ENCODE measurements around the gene KCP.

KCP gene

GRCh38 chr7:128838109-128838779 lies 72.3 kb downstream of the KCP start:
- Histone ChIP-seq H3K4me1 (ENCODE audit: control insufficient read depth, insufficient read depth, low read length) (peaks cover 8% of the 10 kb centered on the region), H3K27me3 (ENCODE audit: control insufficient read depth, insufficient read depth, low read length, poor library complexity, severe bottlenecking) (no peaks in the 10 kb centered on the region), H3K9me3 (ENCODE audit: control insufficient read depth, low read length) (no peaks in the 10 kb centered on the region), H3K4me3 (ENCODE audit: insufficient read depth, low read depth, low read length) (no peak overlapping the region), H3K27ac (ENCODE audit: insufficient read depth, low read depth, low read length, poor library complexity, severe bottlenecking) (no peak overlapping the region), H3K36me3 (ENCODE audit: control insufficient read depth, insufficient read depth, low read length) (peaks cover 6% of the 10 kb centered on the region)
- WGBS, 2 experiments = 95% methylated on average over 22 of the region's 22 CpGs

GRCh38 chr7:128837521-128837921 lies 73.0 kb downstream of the KCP start:
- Histone ChIP-seq H3K9me3 (ENCODE audit: control insufficient read depth, low read length) (no peaks in the 10 kb centered on the region), H3K27ac (ENCODE audit: insufficient read depth, low read depth, low read length, poor library complexity, severe bottlenecking) (no peak overlapping the region), H3K4me1 (ENCODE audit: control insufficient read depth, insufficient read depth, low read length) (peaks cover 15% of the 10 kb centered on the region), H3K27me3 (ENCODE audit: control insufficient read depth, insufficient read depth, low read length, poor library complexity, severe bottlenecking) (no peaks in the 10 kb centered on the region), H3K36me3 (ENCODE audit: control insufficient read depth, insufficient read depth, low read length) (peaks cover 6% of the 10 kb centered on the region), H3K4me3 (ENCODE audit: insufficient read depth, low read depth, low read length) (no peak overlapping the region)
- 96% methylated on average over 16 of the region's 16 CpGs for WGBS, 2 experiments

- Histone ChIP-seq H3K27me3 (ENCODE audit: control insufficient read depth, insufficient read depth, low read length, poor library complexity, severe bottlenecking) (no peaks in the 10 kb centered on the region), H3K9me3 (ENCODE audit: control insufficient read depth, low read length) (no peaks in the 10 kb centered on the region), H3K4me1 (ENCODE audit: control insufficient read depth, insufficient read depth, low read length) (peaks cover 21% of the 10 kb centered on the region), H3K36me3 (ENCODE audit: control insufficient read depth, insufficient read depth, low read length) (peaks cover 6% of the 10 kb centered on the region), H3K27ac (ENCODE audit: insufficient read depth, low read depth, low read length, poor library complexity, severe bottlenecking) (no peak overlapping the region), H3K4me3 (ENCODE audit: insufficient read depth, low read depth, low read length) (no peak overlapping the region)
- 94 to 96% methylated on average over 14 of the region's 14 CpGs for WGBS, 2 experiments
These were observed 73.7 kb downstream of the KCP start for GRCh38 chr7:128836729-128837348.

- Histone ChIP-seq H3K9me3 (ENCODE audit: control insufficient read depth, low read length) (no peaks in the 10 kb centered on the region), H3K27me3 (ENCODE audit: control insufficient read depth, insufficient read depth, low read length, poor library complexity, severe bottlenecking) (peaks cover 3% of the 10 kb centered on the region), H3K36me3 (ENCODE audit: control insufficient read depth, insufficient read depth, low read length) (peaks cover 2% of the 10 kb centered on the region), H3K4me1 (ENCODE audit: control insufficient read depth, insufficient read depth, low read length) (peaks cover 24% of the 10 kb centered on the region), H3K4me3 (ENCODE audit: insufficient read depth, low read depth, low read length) (no peak overlapping the region), H3K27ac (ENCODE audit: insufficient read depth, low read depth, low read length, poor library complexity, severe bottlenecking) (no peak overlapping the region)
- 92% methylated on average over 14 of the region's 14 CpGs for WGBS, 2 experiments
These were observed 74.5 kb downstream of the KCP start for GRCh38 chr7:128835790-128836641.

- no peaks in the 10 kb centered on the region for H3K36me3 ChIP-seq (ENCODE audit: control insufficient read depth, insufficient read depth, low read length)
- H3K27me3 ChIP-seq (ENCODE audit: control insufficient read depth, insufficient read depth, low read length, poor library complexity, severe bottlenecking) = peaks cover 10% of the 10 kb centered on the region
- peaks cover 24% of the 10 kb centered on the region for H3K4me1 ChIP-seq (ENCODE audit: control insufficient read depth, insufficient read depth, low read length)
- no peak overlapping the region for H3K27ac ChIP-seq (ENCODE audit: insufficient read depth, low read depth, low read length, poor library complexity, severe bottlenecking)
- H3K9me3 ChIP-seq (ENCODE audit: control insufficient read depth, low read length) = no peaks in the 10 kb centered on the region
- H3K4me3 ChIP-seq (ENCODE audit: insufficient read depth, low read depth, low read length) = no peak overlapping the region
- 90 to 91% methylated on average over 16 of the region's 16 CpGs for WGBS, 2 experiments
These were observed 75.2 kb downstream of the KCP start for GRCh38 chr7:128835231-128835751.

- H3K36me3 ChIP-seq (ENCODE audit: control insufficient read depth, insufficient read depth, low read length) = no peaks in the 10 kb centered on the region
- peaks cover 30% of the 10 kb centered on the region for H3K4me1 ChIP-seq (ENCODE audit: control insufficient read depth, insufficient read depth, low read length)
- no peak overlapping the region for H3K4me3 ChIP-seq (ENCODE audit: insufficient read depth, low read depth, low read length)
- peaks cover 20% of the 10 kb centered on the region for H3K27me3 ChIP-seq (ENCODE audit: control insufficient read depth, insufficient read depth, low read length, poor library complexity, severe bottlenecking)
- no peaks in the 10 kb centered on the region for H3K9me3 ChIP-seq (ENCODE audit: control insufficient read depth, low read length)
- WGBS, 2 experiments = 28 to 33% methylated on average over 4 of the region's 4 CpGs
- peak overlapping the region; percentile 90 for H3K27ac ChIP-seq (ENCODE audit: insufficient read depth, low read depth, low read length, poor library complexity, severe bottlenecking)
These were observed 76.6 kb downstream of the KCP start for GRCh38 chr7:128833946-128834325.

GRCh38 chr7:128833148-128833945 lies 77.2 kb downstream of the KCP start:
- H3K4me3 ChIP-seq (ENCODE audit: insufficient read depth, low read depth, low read length) = peak overlapping the region; percentile 19

GRCh38 chr7:128832880-128833147 lies 77.7 kb downstream of the KCP start:
- H3K4me1 ChIP-seq (ENCODE audit: control insufficient read depth, insufficient read depth, low read length) = peaks cover 41% of the 10 kb centered on the region

More at GRCh38 chr7:128833148-128833945, 77.2 kb downstream of the KCP start:
- WGBS, 2 experiments = 5 to 7% methylated on average over 12 to 13 of the region's 13 CpGs
- peaks cover 35% of the 10 kb centered on the region for H3K4me1 ChIP-seq (ENCODE audit: control insufficient read depth, insufficient read depth, low read length)
- peak overlapping the region; percentile 90 for H3K27ac ChIP-seq (ENCODE audit: insufficient read depth, low read depth, low read length, poor library complexity, severe bottlenecking)
- H3K36me3 ChIP-seq (ENCODE audit: control insufficient read depth, insufficient read depth, low read length) = no peaks in the 10 kb centered on the region
- no peaks in the 10 kb centered on the region for H3K9me3 ChIP-seq (ENCODE audit: control insufficient read depth, low read length)
- peaks cover 20% of the 10 kb centered on the region for H3K27me3 ChIP-seq (ENCODE audit: control insufficient read depth, insufficient read depth, low read length, poor library complexity, severe bottlenecking)

GRCh38 chr7:128831994-128832879 lies 78.3 kb downstream of the KCP start:
- Histone ChIP-seq H3K4me3 (ENCODE audit: insufficient read depth, low read depth, low read length) (peak overlapping the region; percentile 60), H3K27me3 (ENCODE audit: control insufficient read depth, insufficient read depth, low read length, poor library complexity, severe bottlenecking) (peaks cover 20% of the 10 kb centered on the region), H3K4me1 (ENCODE audit: control insufficient read depth, insufficient read depth, low read length) (peaks cover 46% of the 10 kb centered on the region), H3K9me3 (ENCODE audit: control insufficient read depth, low read length) (no peaks in the 10 kb centered on the region), H3K36me3 (ENCODE audit: control insufficient read depth, insufficient read depth, low read length) (no peaks in the 10 kb centered on the region), H3K27ac (ENCODE audit: insufficient read depth, low read depth, low read length, poor library complexity, severe bottlenecking) (peak overlapping the region; percentile 90)
- WGBS, 2 experiments = 1 to 2% methylated on average over 19 to 22 of the region's 22 CpGs

More at GRCh38 chr7:128832880-128833147, 77.7 kb downstream of the KCP start:
- Histone ChIP-seq H3K27ac (ENCODE audit: insufficient read depth, low read depth, low read length, poor library complexity, severe bottlenecking) (peak overlapping the region; percentile 90), H3K36me3 (ENCODE audit: control insufficient read depth, insufficient read depth, low read length) (no peaks in the 10 kb centered on the region), H3K9me3 (ENCODE audit: control insufficient read depth, low read length) (no peaks in the 10 kb centered on the region), H3K4me3 (ENCODE audit: insufficient read depth, low read depth, low read length) (peak overlapping the region; percentile 19), H3K27me3 (ENCODE audit: control insufficient read depth, insufficient read depth, low read length, poor library complexity, severe bottlenecking) (peaks cover 20% of the 10 kb centered on the region)
- WGBS, 2 experiments = 0 to 3% methylated on average over 2 of the region's 2 CpGs

Measured in ectodermal cell (in vitro differentiated cells).